H9 (cell line): ENCODE measurements around the gene NRXN3. TPM values are rescaled to one million over a fixed set of nuclear protein-coding genes. Genes with fewer than 3 reads are reported as not detected.

Source experiments
- DNase-seq: peaks from one replicate; pipeline ENCODE4 v3.0.0-alpha.2; 2017
- H2AFZ ChIP-seq: one replicate; pipeline ENCODE4 v1.6.1; 2013; ENCODE audit warnings: mild to moderate bottlenecking, low read length, control low read depth, moderate library complexity
- H2AK5ac ChIP-seq: 2 replicates; pipeline ENCODE4 v1.6.1; 2013; ENCODE audit warnings: low read length, control low read depth, mixed read lengths; ENCODE audit not compliant: insufficient read length
- H2BK120ac ChIP-seq: one replicate; pipeline ENCODE4 v1.6.1; 2013; ENCODE audit warnings: low read depth, mild to moderate bottlenecking, low read length, control low read depth, inconsistent platforms; ENCODE audit not compliant: poor library complexity, severe bottlenecking
- H2BK12ac ChIP-seq: 2 replicates; pipeline ENCODE4 v1.6.1; 2013; ENCODE audit warnings: low read length, control low read depth, mixed read lengths, low read depth; ENCODE audit not compliant: insufficient read length
- H2BK15ac ChIP-seq: 2 replicates; pipeline ENCODE4 v1.6.1; 2013; ENCODE audit warnings: low read depth, low read length, control low read depth
- H2BK20ac ChIP-seq: one replicate; pipeline ENCODE4 v1.6.1; 2013; ENCODE audit warnings: low read depth, mild to moderate bottlenecking, low read length, control low read depth, inconsistent platforms; ENCODE audit not compliant: poor library complexity, severe bottlenecking
- H2BK5ac ChIP-seq: 2 replicates; pipeline ENCODE4 v1.6.1; 2013; ENCODE audit warnings: low read length, control low read depth, mixed read lengths; ENCODE audit not compliant: insufficient read length
- H3K14ac ChIP-seq: 2 replicates; pipeline ENCODE4 v1.6.1; 2013; ENCODE audit warnings: low read length, control low read depth; ENCODE audit not compliant: insufficient read depth
- H3K18ac ChIP-seq: 2 replicates; pipeline ENCODE4 v1.6.1; 2013; ENCODE audit warnings: low read depth, mild to moderate bottlenecking, mixed read lengths, low read length, control low read depth; ENCODE audit not compliant: insufficient read length
- H3K23ac ChIP-seq: 2 replicates; pipeline ENCODE4 v1.6.1; 2013; ENCODE audit warnings: low read length, control low read depth, mixed read lengths, low read depth; ENCODE audit not compliant: insufficient read length
- H3K23me2 ChIP-seq: 2 replicates; pipeline ENCODE4 v1.6.1; 2013; ENCODE audit warnings: low read depth, mild to moderate bottlenecking, mixed read lengths, low read length, control low read depth; ENCODE audit not compliant: insufficient read length, poor library complexity, severe bottlenecking
- H3K27ac ChIP-seq: 2 replicates; pipeline ENCODE4 v1.5.1; 2013; ENCODE audit warnings: low read length, control low read depth, mixed read lengths, low read depth; ENCODE audit not compliant: insufficient read length
- H3K27me3 ChIP-seq: 2 replicates; pipeline ENCODE4 v1.6.1; 2013; ENCODE audit warnings: low read length, control low read depth, inconsistent platforms; ENCODE audit not compliant: insufficient read depth
- H3K4ac ChIP-seq: 2 replicates; pipeline ENCODE4 v1.6.1; 2013; ENCODE audit warnings: low read depth, mild to moderate bottlenecking, control low read depth, inconsistent platforms, low read length, moderate library complexity
- H3K4me1 ChIP-seq: 2 replicates; pipeline ENCODE4 v1.6.1; 2013; ENCODE audit warnings: low read length, control low read depth, inconsistent platforms; ENCODE audit not compliant: insufficient read depth
- H3K4me2 ChIP-seq: 2 replicates; pipeline ENCODE4 v1.6.1; 2013; ENCODE audit warnings: low read length, control low read depth, mixed read lengths; ENCODE audit not compliant: insufficient read length, insufficient read depth
- H3K56ac ChIP-seq: 2 replicates; pipeline ENCODE4 v1.6.1; 2013; ENCODE audit warnings: low read depth, mild to moderate bottlenecking, mixed read lengths, low read length, control low read depth; ENCODE audit not compliant: insufficient read length
- H3K79me1 ChIP-seq: 2 replicates; pipeline ENCODE4 v1.6.1; 2013; ENCODE audit warnings: low read depth, mild to moderate bottlenecking, moderate library complexity, low read length, control low read depth, inconsistent platforms; ENCODE audit not compliant: insufficient read depth, poor library complexity, severe bottlenecking
- H3K79me2 ChIP-seq: 2 replicates; pipeline ENCODE4 v1.6.1; 2013; ENCODE audit warnings: low read length, control low read depth, inconsistent platforms; ENCODE audit not compliant: insufficient read depth
- H3K9ac ChIP-seq: 2 replicates; pipeline ENCODE4 v1.6.1; 2013; ENCODE audit warnings: low read length, control low read depth, mixed read lengths; ENCODE audit not compliant: insufficient read length; ENCODE audit errors: extremely low read depth
- H3K9me3 ChIP-seq: one replicate; pipeline ENCODE4 v1.6.1; 2013; ENCODE audit warnings: low read depth, low read length, inconsistent platforms; ENCODE audit not compliant: control insufficient read depth
- H3T11ph ChIP-seq: one replicate; pipeline ENCODE4 v1.6.1; 2013; ENCODE audit warnings: mild to moderate bottlenecking, low read length, control low read depth, inconsistent platforms
- H4K20me1 ChIP-seq: one replicate; pipeline ENCODE4 v1.6.1; 2013; ENCODE audit not compliant: control insufficient read depth, insufficient read length, insufficient read depth
- H4K5ac ChIP-seq: 2 replicates; pipeline ENCODE4 v1.6.1; 2013; ENCODE audit warnings: low read depth, mild to moderate bottlenecking, mixed read lengths, low read length, control low read depth; ENCODE audit not compliant: insufficient read length
- H4K8ac ChIP-seq: replicated peaks from 2 replicates; pipeline ENCODE4 v1.6.1; 2013; ENCODE audit warnings: low read length, control low read depth, mixed read lengths, low read depth; ENCODE audit not compliant: insufficient read length
- H4K91ac ChIP-seq: 2 replicates; pipeline ENCODE4 v1.6.1; 2013; ENCODE audit warnings: low read depth, mild to moderate bottlenecking, moderate library complexity, mixed read lengths, low read length, control low read depth; ENCODE audit not compliant: insufficient read length
- H3K27ac Mint-ChIP-seq, 3 experiments: 2 replicates in 2 of 3; 3 replicates in 1 of 3; pipeline ENCODE4 v1.8.0; 2020 to 2021; ENCODE audit warnings: mixed read lengths in 3 of 3, mild to moderate bottlenecking in 1 of 3, moderate library complexity in 1 of 3
- H3K27me3 Mint-ChIP-seq: 2 replicates; pipeline ENCODE4 v1.8.0; 2021; ENCODE audit warnings: low read depth, mild to moderate bottlenecking, moderate library complexity, mixed read lengths
- H3K36me3 Mint-ChIP-seq, 3 experiments: 2 replicates in 2 of 3; 3 replicates in 1 of 3; pipeline ENCODE4 v1.8.0; 2020 to 2021; ENCODE audit warnings: low read depth in 3 of 3, mixed read lengths in 3 of 3; ENCODE audit not compliant: insufficient read depth in 1 of 3
- H3K4me1 Mint-ChIP-seq, 2 experiments: 2 replicates each; pipeline ENCODE4 v1.8.0; 2020; ENCODE audit warnings: mixed read lengths in 2 of 2
- H3K4me3 Mint-ChIP-seq, 2 experiments: 2 replicates in 1 of 2; 3 replicates in 1 of 2; pipeline ENCODE4 v1.8.0; 2020 to 2021; ENCODE audit warnings: mild to moderate bottlenecking in 2 of 2, mixed read lengths in 2 of 2, moderate library complexity in 1 of 2
- H3K9me3 Mint-ChIP-seq, 2 experiments: 2 replicates in 1 of 2; 3 replicates in 1 of 2; pipeline ENCODE4 v1.8.0; 2020; ENCODE audit warnings: mild to moderate bottlenecking in 2 of 2, mixed read lengths in 2 of 2, moderate library complexity in 1 of 2
- WGBS: extraction: QIAGEN DNeasy Blood & Tissue Kit; methylation state at CpG from one replicate; pipeline ENCODE4 v1.1.7; 2013; ENCODE audit warnings: missing lambda C conversion rate, low lambda C conversion rate, mixed read lengths; ENCODE audit not compliant: insufficient read length; ENCODE audit errors: extremely low coverage; 5-methylcytosine and 5-hydroxymethylcytosine counted together
- total RNA-seq: library from RNA; stranded (reverse); gene quantifications from 2 replicates; pipeline ENCODE4 v1.2.1, GENCODE V29; 2021
- TF ChIP-seq, protein P1 (sequence below): fragments of 200-600 bp; sonication (generic); conservative IDR thresholded peaks from 3 replicates; pipeline ENCODE4 v1.8.0; 2021; ENCODE audit warnings: antibody characterized with exemption, mild to moderate bottlenecking

NRXN3 gene
- total RNA-seq, 1 experiment from 2014 or later, result 1.8 TPM

DNA sequence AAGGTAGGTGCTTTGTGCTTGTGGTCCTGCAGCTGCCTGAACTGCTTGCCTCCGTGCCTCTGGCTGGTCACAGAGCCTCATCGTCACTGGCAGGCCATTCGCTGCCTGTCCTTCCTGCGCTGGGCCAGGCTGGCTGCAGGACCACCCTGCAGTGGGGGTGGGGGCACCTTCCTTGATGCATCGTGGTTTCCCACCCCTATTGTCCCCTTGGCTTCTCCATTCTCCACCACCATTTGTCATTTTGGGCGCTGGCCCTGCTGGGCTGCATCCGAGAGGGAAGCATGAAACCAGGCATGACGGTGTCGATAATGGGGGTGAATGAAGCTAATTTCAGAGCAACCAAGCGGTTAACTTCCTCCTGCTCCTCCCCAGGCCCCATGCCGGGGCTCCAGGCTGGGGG is 127.7 kb downstream of the NRXN3 start:
- Histone ChIP-seq H3K27me3 (no peaks in the 10 kb centered on the region), H3K4me2 (no peak overlapping the region), H3K9ac (no peak overlapping the region), H2AK5ac (no peak overlapping the region), H2AFZ (no peak overlapping the region), H3K79me2 (no peaks in the 10 kb centered on the region), H3K14ac (peak overlapping the region; percentile 11; the same call in 1 of the 2 replicates), H2BK120ac (no peak overlapping the region), H4K5ac (no peak overlapping the region), H3K4ac (no peak overlapping the region), H3K23me2 (no peaks in the 10 kb centered on the region), H2BK15ac (no peak overlapping the region), H3K9me3 (no peaks in the 10 kb centered on the region), H3T11ph (no peak overlapping the region), H2BK12ac (no peak overlapping the region), H4K20me1 (no peaks in the 10 kb centered on the region), H3K27ac (no peak overlapping the region), H3K18ac (no peak overlapping the region), H3K23ac (no peak overlapping the region), H4K8ac (no peak overlapping the region), H3K4me1 (no peaks in the 10 kb centered on the region; the same call in 1 of the 2 replicates), H2BK20ac (no peak overlapping the region), H2BK5ac (no peak overlapping the region), H3K79me1 (no peaks in the 10 kb centered on the region), H4K91ac (no peak overlapping the region), H3K56ac (no peak overlapping the region)
- DNase-seq, result no peak
- no peak overlapping the region for H3K4me3 Mint-ChIP-seq
- H3K27ac Mint-ChIP-seq, result no peak overlapping the region
- no peaks in the 10 kb centered on the region for H3K27me3 Mint-ChIP-seq
- TF ChIP-seq, protein P1, sequence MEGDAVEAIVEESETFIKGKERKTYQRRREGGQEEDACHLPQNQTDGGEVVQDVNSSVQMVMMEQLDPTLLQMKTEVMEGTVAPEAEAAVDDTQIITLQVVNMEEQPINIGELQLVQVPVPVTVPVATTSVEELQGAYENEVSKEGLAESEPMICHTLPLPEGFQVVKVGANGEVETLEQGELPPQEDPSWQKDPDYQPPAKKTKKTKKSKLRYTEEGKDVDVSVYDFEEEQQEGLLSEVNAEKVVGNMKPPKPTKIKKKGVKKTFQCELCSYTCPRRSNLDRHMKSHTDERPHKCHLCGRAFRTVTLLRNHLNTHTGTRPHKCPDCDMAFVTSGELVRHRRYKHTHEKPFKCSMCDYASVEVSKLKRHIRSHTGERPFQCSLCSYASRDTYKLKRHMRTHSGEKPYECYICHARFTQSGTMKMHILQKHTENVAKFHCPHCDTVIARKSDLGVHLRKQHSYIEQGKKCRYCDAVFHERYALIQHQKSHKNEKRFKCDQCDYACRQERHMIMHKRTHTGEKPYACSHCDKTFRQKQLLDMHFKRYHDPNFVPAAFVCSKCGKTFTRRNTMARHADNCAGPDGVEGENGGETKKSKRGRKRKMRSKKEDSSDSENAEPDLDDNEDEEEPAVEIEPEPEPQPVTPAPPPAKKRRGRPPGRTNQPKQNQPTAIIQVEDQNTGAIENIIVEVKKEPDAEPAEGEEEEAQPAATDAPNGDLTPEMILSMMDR, result no peak
- H3K36me3 Mint-ChIP-seq, result no peaks in the 10 kb centered on the region; a peak in 1 of 7 replicates
- no peaks in the 10 kb centered on the region for H3K9me3 Mint-ChIP-seq
- peaks cover 12 to 32% of the 10 kb centered on the region in 2 experiments for H3K4me1 Mint-ChIP-seq
- WGBS, result no CpG with 5 or more reads among the region's 11 CpGs
